Keratinocyte (primary cell): Measurements from ENCODE around the gene DNAH10. TPM values are rescaled to one million over a fixed set of nuclear protein-coding genes. Genes with fewer than 3 reads are reported as not detected.

Experiments
- DNase-seq: peaks from one replicate; pipeline ENCODE4 v3.0.0-alpha.2; 2011; ENCODE audit warnings: low read depth, missing footprints, low spot score
- FAIRE-seq: peaks from 2 replicates; lab custom pipeline; 2011; peaks lifted over from hg19 to GRCh38; lab: Jason Lieb, UNC
- H2AFZ ChIP-seq: 2 replicates; pipeline ENCODE4 v1.6.0; 2012; ENCODE audit warnings: low read length, control low read depth, inconsistent platforms; ENCODE audit not compliant: control insufficient read depth
- H3K27ac ChIP-seq: 2 replicates; pipeline ENCODE4 v1.5.1; 2011; ENCODE audit warnings: low read length; ENCODE audit not compliant: control insufficient read depth, insufficient read depth
- H3K27me3 ChIP-seq: 3 replicates; pipeline ENCODE4 v1.6.0; 2011; ENCODE audit warnings: low read length; ENCODE audit not compliant: control insufficient read depth, insufficient read depth; ENCODE audit errors: extremely low read depth
- H3K36me3 ChIP-seq, 2 experiments: 2 replicates in 1 of 2; 3 replicates in 1 of 2; pipeline ENCODE4 v1.5.1; 2011; ENCODE audit warnings: low read length in 2 of 2, mild to moderate bottlenecking in 1 of 2; ENCODE audit not compliant: control insufficient read depth in 2 of 2, insufficient read depth in 2 of 2; ENCODE audit errors: extremely low read depth in 1 of 2
- H3K4me1 ChIP-seq: 3 replicates; pipeline ENCODE4 v1.5.1; 2011; ENCODE audit warnings: low read length; ENCODE audit not compliant: control insufficient read depth, insufficient read depth; ENCODE audit errors: extremely low read depth
- H3K4me2 ChIP-seq: 3 replicates; pipeline ENCODE4 v1.6.0; 2011; ENCODE audit warnings: low read depth, low read length; ENCODE audit not compliant: control insufficient read depth, insufficient read depth; ENCODE audit errors: extremely low read depth
- H3K4me3 ChIP-seq, 3 experiments: fragments of 200-600 bp in 1 of 3; sonication (generic) in 1 of 3; 2 replicates in 2 of 3; 3 replicates in 1 of 3; pipeline ENCODE4 v1.5.1; 2011 to 2016; ENCODE audit warnings: low read length in 3 of 3, mild to moderate bottlenecking in 3 of 3, control low read depth in 2 of 3, inconsistent platforms in 1 of 3, low read depth in 1 of 3, mixed read lengths in 1 of 3, mixed run types in 1 of 3, moderate library complexity in 1 of 3; ENCODE audit not compliant: control insufficient read depth in 2 of 3, insufficient read depth in 2 of 3; ENCODE audit errors: extremely low read depth in 1 of 3
- H3K79me2 ChIP-seq: 2 replicates; pipeline ENCODE4 v1.6.0; 2012; ENCODE audit warnings: low read length; ENCODE audit not compliant: control insufficient read depth, insufficient read depth
- H3K9ac ChIP-seq: 3 replicates; pipeline ENCODE4 v1.6.0; 2011; ENCODE audit warnings: low read length; ENCODE audit not compliant: control insufficient read depth, insufficient read depth; ENCODE audit errors: extremely low read depth
- H3K9me1 ChIP-seq: 3 replicates; pipeline ENCODE4 v1.6.0; 2011; ENCODE audit warnings: low read length; ENCODE audit not compliant: control insufficient read depth, insufficient read depth; ENCODE audit errors: extremely low read depth
- H3K9me3 ChIP-seq: 2 replicates; pipeline ENCODE4 v1.5.1; 2012; ENCODE audit warnings: low read depth, low read length; ENCODE audit not compliant: control insufficient read depth
- H4K20me1 ChIP-seq: 3 replicates; pipeline ENCODE4 v1.6.0; 2011; ENCODE audit warnings: low read length; ENCODE audit not compliant: control insufficient read depth, insufficient read depth; ENCODE audit errors: extremely low read depth
- EZH2 ChIP-seq: IDR thresholded peaks from one replicate; pipeline ENCODE4 v1.6.1; 2012; ENCODE audit warnings: inconsistent platforms, mild to moderate bottlenecking, low read length, moderate library complexity
- dilution Hi-C: fragments of 300-500 bp; cut with MboI; formaldehyde crosslinking; loops from one replicate; pipeline ENCODE4 v1.7.0; 2020; ENCODE audit warnings: low sequenced_read_pairs; ENCODE audit not compliant: extremely low pct_ligation_motif_present
- polyA plus RNA-seq, 5 experiments: library from polyadenylated mRNA; depleted of rRNA in 3 of 5; stranded (reverse) in 3 of 5; stranded (forward) in 1 of 5; unstranded in 1 of 5; fragments of >200 nt; gene quantifications; 1 replicate in 1 of 5; 2 replicates in 3 of 5; 3 replicates in 1 of 5; pipeline versions ENCODE4 v1.2.1 to v1.2.3, GENCODE V29; 2011 to 2012; ENCODE audit warnings: missing spikeins in 2 of 5, low read depth in 1 of 5, low replicate concordance in 1 of 5
- TF ChIP-seq, protein P1 (sequence below), 3 experiments: IDR thresholded peaks in 1 of 3; conservative IDR thresholded peaks in 1 of 3; optimal IDR thresholded peaks in 1 of 3; 2 replicates in 2 of 3; 3 replicates in 1 of 3; pipeline versions ENCODE3 to v1.5.1; 2011; ENCODE audit warnings: low read length in 3 of 3, mild to moderate bottlenecking in 3 of 3, moderate library complexity in 2 of 3, control low read depth in 1 of 3, inconsistent platforms in 1 of 3; ENCODE audit not compliant: insufficient read depth in 2 of 3; ENCODE audit errors: extremely low read depth in 1 of 3

Gene DNAH10
- polyA plus RNA-seq, 1 donor (not counting 4 experiments of a cell fraction or from before 2014, with no cell fraction given) = 0.08 TPM

DNA sequence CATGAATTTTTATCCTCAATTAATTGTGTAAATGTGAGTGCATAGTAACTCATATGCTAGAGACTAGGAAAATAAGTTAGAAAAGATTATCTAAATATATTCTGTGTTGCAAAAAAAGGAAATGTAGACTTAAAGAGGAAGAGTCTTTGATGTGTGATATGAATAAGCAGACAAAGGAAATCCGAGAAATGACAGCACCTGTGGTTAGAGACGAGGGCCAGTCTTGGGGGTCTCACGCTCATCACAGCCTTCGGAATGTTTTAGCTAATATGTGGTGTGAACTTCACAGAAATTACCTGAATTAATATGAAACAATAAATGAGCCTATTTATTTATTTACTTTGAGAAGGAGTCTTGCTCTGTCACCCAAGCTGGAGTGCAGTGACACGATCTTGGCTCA is 38.3 kb upstream of the DNAH10 start:
- Histone ChIP-seq H3K27me3 (no peaks in the 10 kb centered on the region), H3K9me3 (no peaks in the 10 kb centered on the region), H3K27ac (no peak overlapping the region), H3K79me2 (no peaks in the 10 kb centered on the region), H3K9ac (no peak overlapping the region), H4K20me1 (no peaks in the 10 kb centered on the region), H3K4me1 (peaks cover 6% of the 10 kb centered on the region), H3K36me3 (peaks cover 0 to 9% of the 10 kb centered on the region in 2 experiments), H3K4me2 (no peak overlapping the region), H3K9me1 (no peaks in the 10 kb centered on the region), H3K4me3 (no peak overlapping the region), H2AFZ (no peak overlapping the region)
- TF ChIP-seq, protein P1, sequence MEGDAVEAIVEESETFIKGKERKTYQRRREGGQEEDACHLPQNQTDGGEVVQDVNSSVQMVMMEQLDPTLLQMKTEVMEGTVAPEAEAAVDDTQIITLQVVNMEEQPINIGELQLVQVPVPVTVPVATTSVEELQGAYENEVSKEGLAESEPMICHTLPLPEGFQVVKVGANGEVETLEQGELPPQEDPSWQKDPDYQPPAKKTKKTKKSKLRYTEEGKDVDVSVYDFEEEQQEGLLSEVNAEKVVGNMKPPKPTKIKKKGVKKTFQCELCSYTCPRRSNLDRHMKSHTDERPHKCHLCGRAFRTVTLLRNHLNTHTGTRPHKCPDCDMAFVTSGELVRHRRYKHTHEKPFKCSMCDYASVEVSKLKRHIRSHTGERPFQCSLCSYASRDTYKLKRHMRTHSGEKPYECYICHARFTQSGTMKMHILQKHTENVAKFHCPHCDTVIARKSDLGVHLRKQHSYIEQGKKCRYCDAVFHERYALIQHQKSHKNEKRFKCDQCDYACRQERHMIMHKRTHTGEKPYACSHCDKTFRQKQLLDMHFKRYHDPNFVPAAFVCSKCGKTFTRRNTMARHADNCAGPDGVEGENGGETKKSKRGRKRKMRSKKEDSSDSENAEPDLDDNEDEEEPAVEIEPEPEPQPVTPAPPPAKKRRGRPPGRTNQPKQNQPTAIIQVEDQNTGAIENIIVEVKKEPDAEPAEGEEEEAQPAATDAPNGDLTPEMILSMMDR (optimal IDR thresholded peaks at IDR 0.05 in 1 of 3, IDR thresholded peaks at IDR 0.05 in 1 of 3, conservative IDR thresholded peaks at IDR 0.05 in 1 of 3; ENCODE audit: extremely low read depth in 1 of 3, insufficient read depth in 2 of 3, low read length in 3 of 3) = no peak
- TF ChIP-seq EZH2 = no peak
- no peak for DNase-seq
- dilution Hi-C loops = no loop called here
- no peak for FAIRE-seq

DNA sequence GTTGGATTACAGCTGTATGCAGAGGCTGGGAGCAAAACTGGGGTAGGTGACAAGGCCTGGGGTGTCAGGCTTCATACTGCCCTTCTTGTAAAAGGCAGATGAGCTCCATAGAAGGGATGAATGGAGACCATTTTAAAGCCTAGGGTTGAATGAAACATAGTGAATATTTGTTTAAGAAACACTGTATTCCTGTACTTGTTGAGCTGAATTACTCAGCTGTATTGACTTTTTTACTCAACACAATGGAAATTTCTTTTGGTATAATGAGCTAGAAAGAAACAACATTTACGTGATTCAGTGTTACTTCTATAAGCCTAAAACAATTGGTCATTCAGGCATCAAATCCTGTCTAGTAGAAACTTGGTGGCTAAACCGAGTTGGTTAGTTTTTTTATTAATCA is 35.9 kb upstream of the DNAH10 start:
- Histone ChIP-seq H3K9ac (no peak overlapping the region), H3K4me2 (no peak overlapping the region), H3K36me3 (peaks cover 5 to 13% of the 10 kb centered on the region in 2 experiments), H3K27me3 (no peaks in the 10 kb centered on the region), H3K4me1 (no peaks in the 10 kb centered on the region), H3K9me3 (no peaks in the 10 kb centered on the region), H4K20me1 (no peaks in the 10 kb centered on the region), H3K27ac (no peak overlapping the region), H3K4me3 (no peak overlapping the region), H3K9me1 (no peaks in the 10 kb centered on the region), H3K79me2 (no peaks in the 10 kb centered on the region), H2AFZ (no peak overlapping the region)
- dilution Hi-C loops = no loop called here
- no peak for FAIRE-seq
- no peak for DNase-seq
- no peak for TF ChIP-seq EZH2
- TF ChIP-seq, protein P1 (optimal IDR thresholded peaks at IDR 0.05 in 1 of 3, IDR thresholded peaks at IDR 0.05 in 1 of 3, conservative IDR thresholded peaks at IDR 0.05 in 1 of 3; ENCODE audit: extremely low read depth in 1 of 3, insufficient read depth in 2 of 3, low read length in 3 of 3) = no peak
